Activated CD4-positive, CD25-positive, alpha-beta regulatory T cell treated with anti-CD3 and anti-CD28 coated beads, Interleukin-2, amount 50 U/mL, for 72 hours (primary cell): ENCODE results near the gene IFI6.

ENCODE experiments used
- DNase-seq: peaks from one replicate; pipeline ENCODE4 v3.0.0; 2021

IFI6 gene

GRCh38 chr1:27669876-27670275 is 2.1 kb downstream of the IFI6 start:
- peak; percentile 0 for DNase-seq

- peak; percentile 93 for DNase-seq
These were observed 2.9 kb downstream of the IFI6 start for GRCh38 chr1:27668808-27669723.

- DNase-seq: peak; percentile 30
These were observed 3.7 kb downstream of the IFI6 start for GRCh38 chr1:27668121-27668807.

GRCh38 chr1:27666791-27667254 is 5.2 kb downstream of the IFI6 start:
- no peak for DNase-seq

- DNase-seq: no peak
These were observed 5.7 kb downstream of the IFI6 start for GRCh38 chr1:27666294-27666693.

GRCh38 chr1:27665016-27665651 is 6.9 kb downstream of the IFI6 start:
- no peak for DNase-seq

- no peak for DNase-seq
These were observed 7.7 kb downstream of the IFI6 start for GRCh38 chr1:27664291-27664690.

- peak; percentile 91 for DNase-seq
These were observed 9.1 kb downstream of the IFI6 start for GRCh38 chr1:27662707-27663393.

- no peak for DNase-seq
These were observed 9.7 kb downstream of the IFI6 start for GRCh38 chr1:27662261-27662660.

- DNase-seq: no peak
These were observed 10.4 kb downstream of the IFI6 start for GRCh38 chr1:27661412-27662075.

GRCh38 chr1:27660300-27660835 is 11.6 kb downstream of the IFI6 start:
- DNase-seq: no peak

- peak; percentile 92 for DNase-seq
These were observed 12.3 kb downstream of the IFI6 start for GRCh38 chr1:27659497-27660299.

- no peak for DNase-seq
These were observed 13.0 kb downstream of the IFI6 start for GRCh38 chr1:27658951-27659496.

- no peak for DNase-seq
These were observed 15.7 kb downstream of the IFI6 start for GRCh38 chr1:27656157-27656893.

- DNase-seq: no peak
These were observed 16.6 kb downstream of the IFI6 start for GRCh38 chr1:27655151-27655937.

- DNase-seq: no peak
These were observed 19.7 kb downstream of the IFI6 start for GRCh38 chr1:27652111-27652864.

GRCh38 chr1:27650539-27651175 is 21.3 kb downstream of the IFI6 start:
- no peak for DNase-seq

GRCh38 chr1:27650171-27650538 is 21.8 kb downstream of the IFI6 start:
- no peak for DNase-seq
